Measurements from ENCODE around the gene ADARB2. TPM values are rescaled to one million over a fixed set of nuclear protein-coding genes. Genes with fewer than 3 reads are reported as not detected.

The ADARB2 gene
- total RNA-seq, 3 donors from 2014 or later (not counting 1 experiment from before 2014, with no cell fraction given), result 0.27 to 0.78 (median 0.40) TPM

DNA sequence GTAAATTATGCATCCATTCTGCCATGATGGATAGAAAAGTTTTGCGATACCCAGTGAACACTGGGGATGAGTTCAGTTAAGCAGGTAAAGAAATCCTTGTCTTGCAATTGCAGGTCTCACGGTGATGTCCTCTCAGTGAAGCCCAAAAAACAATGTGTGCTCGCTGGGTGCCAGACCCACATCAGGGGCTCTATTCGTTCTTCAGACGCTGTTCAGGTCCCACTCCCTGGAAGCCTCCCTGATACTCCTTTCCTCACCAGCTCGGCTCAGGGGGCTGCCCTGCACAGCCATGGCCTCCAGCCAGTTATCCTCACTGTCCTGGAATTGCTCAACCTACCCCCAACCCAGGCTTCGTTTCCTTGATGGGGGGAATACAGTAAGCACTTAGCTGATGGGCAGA, 323.5 kb downstream of the ADARB2 start:
- no peaks in the 10 kb centered on the region for H3K4me1 Mint-ChIP-seq
- H3K36me3 ChIP-seq (ENCODE audit: control insufficient read depth, insufficient read depth, low read length), result no peaks in the 10 kb centered on the region
- H3K9me3 ChIP-seq (ENCODE audit: control insufficient read depth, insufficient read depth, low read length), result no peaks in the 10 kb centered on the region
- H3K9me3 Mint-ChIP-seq, result peaks cover 0 to 4% of the 10 kb centered on the region in 2 donors
- no peak for ATAC-seq
- peaks cover 3% of the 10 kb centered on the region for H3K4me1 ChIP-seq (ENCODE audit: control insufficient read depth, insufficient read depth, low read length)
- no peaks in the 10 kb centered on the region for H3K36me3 Mint-ChIP-seq
- no peak overlapping the region for H3K27ac Mint-ChIP-seq
- no peak overlapping the region for H3K27ac ChIP-seq (ENCODE audit: low read length)
- peaks cover 0 to 10% of the 10 kb centered on the region in 2 donors for H3K27me3 Mint-ChIP-seq (ENCODE audit: low read depth in 2 of 2)
- no peak for DNase-seq
- intact Hi-C loops (cut with micrococcal nuclease), result no loop called here
- H3K27me3 ChIP-seq (ENCODE audit: control insufficient read depth, insufficient read depth, low read length), result no peaks in the 10 kb centered on the region
- WGBS (ENCODE audit: insufficient coverage), result 90% methylated on average over 6 of the region's 7 CpGs
- no peak overlapping the region for H3K4me3 ChIP-seq (ENCODE audit: low read length)
- H3K4me3 Mint-ChIP-seq, result no peak overlapping the region
- TF ChIP-seq, protein P1, sequence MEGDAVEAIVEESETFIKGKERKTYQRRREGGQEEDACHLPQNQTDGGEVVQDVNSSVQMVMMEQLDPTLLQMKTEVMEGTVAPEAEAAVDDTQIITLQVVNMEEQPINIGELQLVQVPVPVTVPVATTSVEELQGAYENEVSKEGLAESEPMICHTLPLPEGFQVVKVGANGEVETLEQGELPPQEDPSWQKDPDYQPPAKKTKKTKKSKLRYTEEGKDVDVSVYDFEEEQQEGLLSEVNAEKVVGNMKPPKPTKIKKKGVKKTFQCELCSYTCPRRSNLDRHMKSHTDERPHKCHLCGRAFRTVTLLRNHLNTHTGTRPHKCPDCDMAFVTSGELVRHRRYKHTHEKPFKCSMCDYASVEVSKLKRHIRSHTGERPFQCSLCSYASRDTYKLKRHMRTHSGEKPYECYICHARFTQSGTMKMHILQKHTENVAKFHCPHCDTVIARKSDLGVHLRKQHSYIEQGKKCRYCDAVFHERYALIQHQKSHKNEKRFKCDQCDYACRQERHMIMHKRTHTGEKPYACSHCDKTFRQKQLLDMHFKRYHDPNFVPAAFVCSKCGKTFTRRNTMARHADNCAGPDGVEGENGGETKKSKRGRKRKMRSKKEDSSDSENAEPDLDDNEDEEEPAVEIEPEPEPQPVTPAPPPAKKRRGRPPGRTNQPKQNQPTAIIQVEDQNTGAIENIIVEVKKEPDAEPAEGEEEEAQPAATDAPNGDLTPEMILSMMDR (IDR thresholded peaks at IDR 0.05), result no peak

DNA sequence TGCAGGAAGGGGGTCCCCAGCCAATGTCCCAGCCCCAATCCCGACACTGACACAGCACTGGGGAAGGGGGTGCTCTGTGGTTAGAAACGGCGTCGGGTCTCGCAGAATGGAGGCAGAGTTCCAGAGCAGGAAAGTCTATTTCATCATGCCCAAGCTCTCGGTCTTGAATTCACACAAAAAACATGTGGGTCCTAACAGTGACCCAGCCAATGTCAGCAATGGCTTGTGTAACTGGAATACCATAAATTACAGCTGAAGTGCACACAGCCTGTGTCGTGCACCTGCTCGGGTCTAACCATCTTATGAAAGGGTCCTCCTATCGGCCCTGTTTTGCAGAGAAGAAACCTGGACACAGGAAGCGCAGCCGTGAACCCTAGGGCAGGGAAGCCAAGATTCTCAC, 324.1 kb downstream of the ADARB2 start:
- DNase-seq (no peak), ATAC-seq (no peak)
- Histone ChIP-seq H3K4me1 (ENCODE audit: control insufficient read depth, insufficient read depth, low read length) (peaks cover 3% of the 10 kb centered on the region), H3K9me3 (ENCODE audit: control insufficient read depth, insufficient read depth, low read length) (no peaks in the 10 kb centered on the region), H3K27ac (ENCODE audit: low read length) (no peak overlapping the region), H3K4me3 (ENCODE audit: low read length) (no peak overlapping the region), H3K36me3 (ENCODE audit: control insufficient read depth, insufficient read depth, low read length) (no peaks in the 10 kb centered on the region), H3K27me3 (ENCODE audit: control insufficient read depth, insufficient read depth, low read length) (no peaks in the 10 kb centered on the region)
- H3K4me3 Mint-ChIP-seq, result no peak overlapping the region
- no peaks in the 10 kb centered on the region for H3K4me1 Mint-ChIP-seq
- H3K27ac Mint-ChIP-seq, result no peak overlapping the region
- peaks cover 0 to 10% of the 10 kb centered on the region in 2 donors for H3K27me3 Mint-ChIP-seq (ENCODE audit: low read depth in 2 of 2)
- 93% methylated on average over 11 of the region's 11 CpGs for WGBS (ENCODE audit: insufficient coverage)
- H3K9me3 Mint-ChIP-seq, result peaks cover 0 to 4% of the 10 kb centered on the region in 2 donors
- TF ChIP-seq, protein P1 (IDR thresholded peaks at IDR 0.05), result no peak
- intact Hi-C loops (cut with micrococcal nuclease), result no loop called here
- H3K36me3 Mint-ChIP-seq, result no peaks in the 10 kb centered on the region

DNA sequence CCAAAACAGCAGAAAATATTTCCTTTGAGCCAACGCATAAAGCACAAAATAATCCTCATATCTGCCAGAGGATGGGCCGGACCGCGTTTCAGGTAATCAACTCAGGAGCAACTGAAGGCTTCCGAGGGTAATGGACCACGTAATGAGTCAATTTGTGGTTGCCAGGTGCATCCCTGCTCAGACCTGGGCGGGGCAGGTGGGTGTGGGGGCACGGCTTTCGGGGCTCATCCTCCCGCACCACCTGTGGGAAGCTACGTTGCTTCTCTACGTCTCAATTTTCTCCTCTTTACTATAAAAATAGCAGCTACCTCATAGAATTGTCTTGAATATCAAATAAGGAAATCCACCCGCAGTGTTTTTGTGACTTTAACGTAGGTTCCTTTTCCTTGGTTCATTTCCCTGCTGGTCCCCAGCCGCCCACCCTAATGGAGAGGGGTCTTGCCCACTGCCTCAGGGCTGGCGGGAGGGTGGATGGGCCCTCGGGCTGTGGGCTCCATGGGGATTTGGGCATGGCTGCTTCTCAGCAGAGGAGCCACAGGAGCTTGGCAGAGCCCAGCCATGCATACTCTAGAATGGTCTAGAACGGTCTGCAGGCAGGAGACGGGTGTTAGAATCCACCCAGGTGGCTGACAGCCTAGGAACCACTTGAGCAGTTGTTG, 324.7 kb downstream of the ADARB2 start:
- 70% methylated on average over 19 of the region's 19 CpGs for WGBS (ENCODE audit: insufficient coverage)
- TF ChIP-seq, protein P1 (IDR thresholded peaks at IDR 0.05), result no peak
- no peak overlapping the region for H3K4me3 Mint-ChIP-seq
- no peak overlapping the region for H3K27ac Mint-ChIP-seq
- Histone ChIP-seq H3K27me3 (ENCODE audit: control insufficient read depth, insufficient read depth, low read length) (no peaks in the 10 kb centered on the region), H3K4me3 (ENCODE audit: low read length) (no peak overlapping the region), H3K27ac (ENCODE audit: low read length) (no peak overlapping the region), H3K4me1 (ENCODE audit: control insufficient read depth, insufficient read depth, low read length) (peaks cover 3% of the 10 kb centered on the region), H3K9me3 (ENCODE audit: control insufficient read depth, insufficient read depth, low read length) (no peaks in the 10 kb centered on the region), H3K36me3 (ENCODE audit: control insufficient read depth, insufficient read depth, low read length) (no peaks in the 10 kb centered on the region)
- no peaks in the 10 kb centered on the region for H3K4me1 Mint-ChIP-seq
- no peak for DNase-seq
- intact Hi-C loops (cut with micrococcal nuclease), result no loop called here
- peaks cover 0 to 10% of the 10 kb centered on the region in 2 donors for H3K27me3 Mint-ChIP-seq (ENCODE audit: low read depth in 2 of 2)
- peaks cover 0 to 4% of the 10 kb centered on the region in 2 donors for H3K9me3 Mint-ChIP-seq
- no peak for ATAC-seq
- no peaks in the 10 kb centered on the region for H3K36me3 Mint-ChIP-seq

DNA sequence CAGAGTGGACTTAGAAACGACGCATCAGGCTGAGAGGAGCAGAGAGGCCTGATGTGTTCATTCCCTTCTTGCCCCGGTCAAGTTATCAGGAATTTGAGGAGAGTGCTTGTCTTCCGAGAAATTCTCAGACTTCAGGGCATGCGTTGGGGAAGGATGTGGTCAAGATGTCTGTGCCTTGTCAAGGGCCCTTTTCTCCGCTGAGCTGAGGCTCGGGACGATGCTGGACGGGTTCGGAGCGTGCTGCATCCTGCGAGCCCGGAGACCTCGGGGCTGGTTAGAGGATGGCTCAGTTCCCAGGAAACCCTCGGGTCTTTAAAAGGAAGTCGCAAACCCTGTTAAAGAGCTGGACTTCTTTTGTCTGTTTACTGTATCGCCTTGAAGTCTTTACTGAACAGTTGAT, 325.4 kb downstream of the ADARB2 start:
- Mint-ChIP-seq H3K9me3 (peaks cover 0 to 4% of the 10 kb centered on the region in 2 donors), H3K36me3 (no peaks in the 10 kb centered on the region), H3K4me3 (no peak overlapping the region), H3K27ac (no peak overlapping the region), H3K4me1 (no peaks in the 10 kb centered on the region), H3K27me3 (ENCODE audit: low read depth in 2 of 2) (peaks cover 0 to 10% of the 10 kb centered on the region in 2 donors)
- Histone ChIP-seq H3K27ac (ENCODE audit: low read length) (no peak overlapping the region), H3K9me3 (ENCODE audit: control insufficient read depth, insufficient read depth, low read length) (no peaks in the 10 kb centered on the region), H3K4me1 (ENCODE audit: control insufficient read depth, insufficient read depth, low read length) (peaks cover 3% of the 10 kb centered on the region), H3K36me3 (ENCODE audit: control insufficient read depth, insufficient read depth, low read length) (no peaks in the 10 kb centered on the region), H3K27me3 (ENCODE audit: control insufficient read depth, insufficient read depth, low read length) (no peaks in the 10 kb centered on the region), H3K4me3 (ENCODE audit: low read length) (no peak overlapping the region)
- no peak for ATAC-seq
- WGBS (ENCODE audit: insufficient coverage), result 12% methylated on average over 16 of the region's 17 CpGs
- TF ChIP-seq, protein P1 (IDR thresholded peaks at IDR 0.05), result no peak
- intact Hi-C loops (cut with micrococcal nuclease), result no loop called here
- DNase-seq, result no peak
